Measurements from ENCODE around the gene DLGAP1. TPM values are rescaled to one million over a fixed set of nuclear protein-coding genes. Genes with fewer than 3 reads are reported as not detected.

The DLGAP1 gene
- total and polyA plus RNA-seq, 10 of the 15 experiments (the other 5 are each of a cell fraction or from before 2014, with no cell fraction given): 0.23 to 27.6 (median 1.9) TPM

GRCh38 chr18:4438938-4439337, 16.2 kb downstream of the DLGAP1 start:
- ATAC-seq: peak; percentile 5
- no peak for DNase-seq (ENCODE audit: low read depth, low spot score)
- H4K20me1 ChIP-seq (ENCODE audit: control insufficient read depth, insufficient read depth): no peaks in the 10 kb centered on the region
- TF ChIP-seq YBX1 (IDR thresholded peaks at IDR 0.05): no peak
- no peak for TF ChIP-seq RUNX3 (IDR thresholded peaks at IDR 0.05; ENCODE audit: low read length)
- TF ChIP-seq RB1 (IDR thresholded peaks at IDR 0.05; ENCODE audit: borderline replicate concordance): no peak
- no peak for TF ChIP-seq ATF7 (IDR thresholded peaks at IDR 0.05; ENCODE audit: low read depth)
- TF ChIP-seq SP1 (IDR thresholded peaks at IDR 0.05; ENCODE audit: low read depth, low read length): no peak
- SMC1A ChIA-PET (ENCODE audit: uncharacterized antibody, unreplicated experiment): interaction anchor here (1.0 to 2.7 kb wide), 7 partner anchors 8 to 88 kb away, joined by 3 to 12 read pairs (median 3); no protein-coding TSS in a partner anchor
- no peak overlapping the region for H3K4me2 ChIP-seq (ENCODE audit: control insufficient read depth, insufficient read depth)
- no peaks in the 10 kb centered on the region for H3K4me1 ChIP-seq (ENCODE audit: control insufficient read depth, insufficient read depth, low read length)
- H3K79me2 ChIP-seq (ENCODE audit: control insufficient read depth, insufficient read depth, low read length): no peaks in the 10 kb centered on the region
- RAD21 ChIA-PET (ENCODE audit: unreplicated experiment): interaction anchor here (1.2 to 2.0 kb wide), 2 partner anchors 10 to 38 kb away, joined by 3 to 8 read pairs; no protein-coding TSS in a partner anchor
- CTCF ChIA-PET: no interaction called here
- intact Hi-C loops (cut with micrococcal nuclease; ENCODE audit: unreplicated experiment): no loop called here
- no peak overlapping the region for H3K27ac ChIP-seq (ENCODE audit: control insufficient read depth, insufficient read depth)
- no peaks in the 10 kb centered on the region; a peak in 1 of 4 replicates for H3K36me3 ChIP-seq (ENCODE audit: control insufficient read depth in 2 of 2, insufficient read depth in 2 of 2, low read length in 1 of 2)
- POLR2A ChIA-PET: no interaction called here
- WGBS (ENCODE audit: insufficient coverage, insufficient replicate concordance, low lambda C conversion rate, missing lambda C conversion rate): 9% methylated on average over 5 of the region's 5 CpGs
- no peak overlapping the region for H2AFZ ChIP-seq (ENCODE audit: control insufficient read depth, low read depth, low read length)
- H3K9me3 ChIP-seq (replicated peaks; ENCODE audit: control insufficient read depth, insufficient read depth, low read length): no peaks in the 10 kb centered on the region
- in situ Hi-C loops (cut with MboI): no loop called here
- H3K27me3 ChIP-seq (replicated peaks in 1 of 2; ENCODE audit: control insufficient read depth in 2 of 2, insufficient read depth in 2 of 2, low read length in 1 of 2): no peaks in the 10 kb centered on the region
- BruUV-seq (replicated peaks): no TSS peak
- no peak overlapping the region for H3K9ac ChIP-seq (ENCODE audit: control insufficient read depth, insufficient read depth, low read length)
- FAIRE-seq: no peak
- H3K4me3 ChIP-seq: no peak overlapping the region

- no peaks in the 10 kb centered on the region for H4K20me1 ChIP-seq (ENCODE audit: control insufficient read depth, insufficient read depth)
- ChIA-PET RAD21 (ENCODE audit: unreplicated experiment) (interaction anchor here (0.9 to 2.4 kb wide), 4 partner anchors 9 to 154 kb away, joined by 3 to 9 read pairs (median 4); no protein-coding TSS in a partner anchor), POLR2A (interaction anchor here (1.0 to 1.7 kb wide), 4 partner anchors 11 to 48 kb away, joined by 3 to 6 read pairs (median 3); no protein-coding TSS in a partner anchor), SMC1A (ENCODE audit: uncharacterized antibody, unreplicated experiment) (interaction anchor here (0.7 to 2.8 kb wide), 11 partner anchors 8 to 178 kb away, joined by 3 to 22 read pairs (median 5); no protein-coding TSS in a partner anchor), CTCF (interaction anchor here (0.7 to 2.0 kb wide), 9 partner anchors 10 to 589 kb away, joined by 3 to 9 read pairs (median 4); no protein-coding TSS in a partner anchor)
- no peaks in the 10 kb centered on the region for H3K9me3 ChIP-seq (replicated peaks; ENCODE audit: control insufficient read depth, insufficient read depth, low read length)
- no peak overlapping the region for H2AFZ ChIP-seq (ENCODE audit: control insufficient read depth, low read depth, low read length)
- DNase-seq (ENCODE audit: low read depth, low spot score) (no peak), ATAC-seq (no peak), FAIRE-seq (no peak)
- intact Hi-C loops (cut with micrococcal nuclease; ENCODE audit: unreplicated experiment) (no loop called here), in situ Hi-C loops (cut with MboI) (no loop called here)
- no peak overlapping the region for H3K4me3 ChIP-seq
- H3K36me3 ChIP-seq (ENCODE audit: control insufficient read depth in 2 of 2, insufficient read depth in 2 of 2, low read length in 1 of 2): peaks cover 0 to 3% of the 10 kb centered on the region in 2 experiments; a peak in 1 of 4 replicates
- H3K27me3 ChIP-seq (replicated peaks in 1 of 2; ENCODE audit: control insufficient read depth in 2 of 2, insufficient read depth in 2 of 2, low read length in 1 of 2): no peaks in the 10 kb centered on the region
- no peak overlapping the region for H3K27ac ChIP-seq (ENCODE audit: control insufficient read depth, insufficient read depth)
- no peaks in the 10 kb centered on the region for H3K4me1 ChIP-seq (ENCODE audit: control insufficient read depth, insufficient read depth, low read length)
- no peaks in the 10 kb centered on the region for H3K79me2 ChIP-seq (ENCODE audit: control insufficient read depth, insufficient read depth, low read length)
- TSS peak; percentile 9 for BruUV-seq (replicated peaks)
- H3K4me2 ChIP-seq (ENCODE audit: control insufficient read depth, insufficient read depth): no peak overlapping the region
- WGBS (ENCODE audit: insufficient coverage, insufficient replicate concordance, low lambda C conversion rate, missing lambda C conversion rate): 36% methylated on average over 1 of the region's 1 CpG
- no peak overlapping the region for H3K9ac ChIP-seq (ENCODE audit: control insufficient read depth, insufficient read depth, low read length)
- TF ChIP-seq IKZF2 (IDR thresholded peaks at IDR 0.05) (no peak), SMAD1 (IDR thresholded peaks at IDR 0.05; ENCODE audit: low read depth, partially characterized antibody) (no peak), ZBTB4 (CRISPR knock-in tag; IDR thresholded peaks at IDR 0.05) (no peak), PML (IDR thresholded peaks at IDR 0.05; ENCODE audit: low read length) (no peak), FOS (IDR thresholded peaks at IDR 0.05; ENCODE audit: borderline replicate concordance, extremely low read depth, insufficient read length) (no peak), BCLAF1 (IDR thresholded peaks at IDR 0.05) (no peak), MTA3 (IDR thresholded peaks at IDR 0.05; ENCODE audit: borderline replicate concordance, low read length) (no peak)
Measured at GRCh38 chr18:4433717-4434116, 21.4 kb downstream of the DLGAP1 start.
